OCI-LY7 (cell line): ENCODE results near the gene PXDC1. TPM values are rescaled to one million over a fixed set of nuclear protein-coding genes. Genes with fewer than 3 reads are reported as not detected.

Experiments
- BruUV-seq: library from RNA; stranded (reverse); fragments of 400-500 nt; replicated peaks from 2 replicates; lab custom pipeline; 2021; lab: Mats Ljungman, UMichigan
- CTCF ChIA-PET: fragments of 300-600 bp; sonication (Branson Sonifier 250); formaldehyde crosslinking; loops from one replicate; lab custom pipeline; 2022; ENCODE audit warnings: antibody characterized with exemption; ENCODE audit not compliant: unreplicated experiment; lab: Charles Lee
- POLR2A ChIA-PET: fragments of 300-600 bp; sonication (Branson Sonifier 250); formaldehyde crosslinking; loops from one replicate; lab custom pipeline; 2022; ENCODE audit warnings: antibody characterized with exemption; lab: Charles Lee
- DNase-seq: peaks from one replicate; pipeline ENCODE4 v3.0.0-alpha.2; 2015; ENCODE audit warnings: low spot score
- H2AFZ ChIP-seq: fragments of 200-600 bp; sonication (generic), shearing (Covaris generic); 2 replicates; pipeline ENCODE4 v1.6.1; 2014; ENCODE audit warnings: mild to moderate bottlenecking, antibody characterized with exemption, low read length, moderate library complexity
- H3K27ac ChIP-seq: fragments of 200-600 bp; sonication (generic); 2 replicates; pipeline ENCODE4 v1.5.1; 2014; ENCODE audit warnings: mixed run types, low read depth, mild to moderate bottlenecking, moderate library complexity, low read length, inconsistent platforms; ENCODE audit not compliant: poor library complexity, severe bottlenecking
- H3K36me3 ChIP-seq: fragments of 200-600 bp; sonication (generic); 2 replicates; pipeline ENCODE4 v1.6.1; 2014; ENCODE audit warnings: mild to moderate bottlenecking, antibody characterized with exemption, low read length, moderate library complexity, mixed read lengths; ENCODE audit not compliant: insufficient read depth
- H3K4me1 ChIP-seq: fragments of 200-600 bp; sonication (generic); 2 replicates; pipeline ENCODE4 v1.5.1; 2014; ENCODE audit warnings: mild to moderate bottlenecking, low read length; ENCODE audit not compliant: insufficient read depth, poor library complexity, severe bottlenecking
- H3K4me2 ChIP-seq: fragments of 200-600 bp; sonication (generic); 2 replicates; pipeline ENCODE4 v1.6.1; 2014; ENCODE audit warnings: mild to moderate bottlenecking, low read length
- H3K4me3 ChIP-seq: fragments of 200-600 bp; sonication (generic); 2 replicates; pipeline ENCODE4 v1.5.1; 2014; ENCODE audit warnings: mild to moderate bottlenecking, low read depth, low read length; ENCODE audit not compliant: poor library complexity, severe bottlenecking
- H3K79me2 ChIP-seq: fragments of 200-600 bp; sonication (generic); 2 replicates; pipeline ENCODE4 v1.6.1; 2016; ENCODE audit warnings: low read depth, mild to moderate bottlenecking, low read length, moderate library complexity, mixed read lengths; ENCODE audit not compliant: insufficient read depth
- H3K9me2 ChIP-seq: fragments of 200-600 bp; sonication (generic); 2 replicates; pipeline ENCODE4 v1.6.1; 2016; ENCODE audit warnings: mild to moderate bottlenecking, low read length, mixed read lengths; ENCODE audit not compliant: insufficient read depth
- H3K9me3 ChIP-seq: fragments of 200-600 bp; sonication (generic); 2 replicates; pipeline ENCODE4 v1.6.1; 2014; ENCODE audit warnings: mild to moderate bottlenecking, mixed run types, low read length, mixed read lengths
- H4K20me1 ChIP-seq: fragments of 200-600 bp; sonication (generic); 2 replicates; pipeline ENCODE4 v1.6.1; 2014; ENCODE audit warnings: mild to moderate bottlenecking, antibody characterized with exemption, low read length, moderate library complexity, mixed read lengths; ENCODE audit not compliant: insufficient read depth
- EZH2phosphoT487 ChIP-seq: fragments of 200-600 bp; sonication (generic); IDR thresholded peaks from 2 replicates; pipeline ENCODE4 v1.6.1; 2018; ENCODE audit warnings: low read depth, borderline replicate concordance, mild to moderate bottlenecking, mixed run types, antibody characterized with exemption, low read length, moderate library complexity, mixed read lengths
- intact Hi-C: fragments of 100-400 bp; cut with micrococcal nuclease; formaldehyde crosslinking; loops from one replicate; pipeline ENCODE4 v1.10.0; 2022; ENCODE audit not compliant: unreplicated experiment
- total RNA-seq, 2 experiments: library from RNA; depleted of rRNA in 1 of 2; stranded (reverse); fragments of >200 nt in 1 of 2; shearing (Covaris generic) in 1 of 2; gene quantifications; 2 replicates each; pipeline ENCODE4 v1.2.3, GENCODE V29; 2014 to 2022
- TF ChIP-seq, protein P1 (sequence below): fragments of 200-600 bp; sonication (generic); conservative IDR thresholded peaks from 2 replicates; pipeline ENCODE4 v1.5.1; 2014; ENCODE audit warnings: mild to moderate bottlenecking, antibody characterized with exemption, low read length, moderate library complexity, mixed read lengths

Gene PXDC1
- total RNA-seq, 2 experiments from 2014 or later = not detected

DNA sequence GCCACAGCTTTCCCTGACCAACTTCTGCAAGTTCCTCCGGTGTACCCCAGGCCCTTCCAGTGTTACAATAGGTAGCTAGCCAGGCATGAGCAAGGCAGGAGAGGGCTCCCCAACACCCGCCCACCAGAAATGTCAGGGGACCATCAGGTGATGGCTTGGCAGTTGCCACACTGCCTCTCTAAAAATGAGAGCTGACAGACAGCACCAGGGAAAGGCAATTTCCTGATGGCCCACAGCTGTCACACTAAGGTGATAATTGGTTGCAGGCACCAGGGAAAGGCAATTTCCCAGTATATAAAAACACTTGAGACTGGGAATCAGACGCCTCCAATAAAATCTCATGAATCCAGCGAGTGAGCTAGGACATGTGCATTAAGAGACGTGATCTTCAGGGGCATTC lies 49.9 kb downstream of the PXDC1 start:
- no peaks in the 10 kb centered on the region for H3K4me1 ChIP-seq
- DNase-seq = no peak
- H3K9me2 ChIP-seq = no peaks in the 10 kb centered on the region
- ChIA-PET POLR2A (no interaction called here), CTCF (no interaction called here)
- no peak overlapping the region for H3K4me3 ChIP-seq
- no TSS peak for BruUV-seq
- H3K4me2 ChIP-seq = no peak overlapping the region
- no peaks in the 10 kb centered on the region for H3K36me3 ChIP-seq
- no peaks in the 10 kb centered on the region for H3K9me3 ChIP-seq
- no peak overlapping the region for H3K27ac ChIP-seq
- H3K79me2 ChIP-seq = no peaks in the 10 kb centered on the region
- TF ChIP-seq EZH2phosphoT487 = no peak
- TF ChIP-seq, protein P1, sequence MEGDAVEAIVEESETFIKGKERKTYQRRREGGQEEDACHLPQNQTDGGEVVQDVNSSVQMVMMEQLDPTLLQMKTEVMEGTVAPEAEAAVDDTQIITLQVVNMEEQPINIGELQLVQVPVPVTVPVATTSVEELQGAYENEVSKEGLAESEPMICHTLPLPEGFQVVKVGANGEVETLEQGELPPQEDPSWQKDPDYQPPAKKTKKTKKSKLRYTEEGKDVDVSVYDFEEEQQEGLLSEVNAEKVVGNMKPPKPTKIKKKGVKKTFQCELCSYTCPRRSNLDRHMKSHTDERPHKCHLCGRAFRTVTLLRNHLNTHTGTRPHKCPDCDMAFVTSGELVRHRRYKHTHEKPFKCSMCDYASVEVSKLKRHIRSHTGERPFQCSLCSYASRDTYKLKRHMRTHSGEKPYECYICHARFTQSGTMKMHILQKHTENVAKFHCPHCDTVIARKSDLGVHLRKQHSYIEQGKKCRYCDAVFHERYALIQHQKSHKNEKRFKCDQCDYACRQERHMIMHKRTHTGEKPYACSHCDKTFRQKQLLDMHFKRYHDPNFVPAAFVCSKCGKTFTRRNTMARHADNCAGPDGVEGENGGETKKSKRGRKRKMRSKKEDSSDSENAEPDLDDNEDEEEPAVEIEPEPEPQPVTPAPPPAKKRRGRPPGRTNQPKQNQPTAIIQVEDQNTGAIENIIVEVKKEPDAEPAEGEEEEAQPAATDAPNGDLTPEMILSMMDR = no peak
- no peaks in the 10 kb centered on the region for H4K20me1 ChIP-seq
- intact Hi-C loops = no loop called here
- H2AFZ ChIP-seq = no peak overlapping the region

DNA sequence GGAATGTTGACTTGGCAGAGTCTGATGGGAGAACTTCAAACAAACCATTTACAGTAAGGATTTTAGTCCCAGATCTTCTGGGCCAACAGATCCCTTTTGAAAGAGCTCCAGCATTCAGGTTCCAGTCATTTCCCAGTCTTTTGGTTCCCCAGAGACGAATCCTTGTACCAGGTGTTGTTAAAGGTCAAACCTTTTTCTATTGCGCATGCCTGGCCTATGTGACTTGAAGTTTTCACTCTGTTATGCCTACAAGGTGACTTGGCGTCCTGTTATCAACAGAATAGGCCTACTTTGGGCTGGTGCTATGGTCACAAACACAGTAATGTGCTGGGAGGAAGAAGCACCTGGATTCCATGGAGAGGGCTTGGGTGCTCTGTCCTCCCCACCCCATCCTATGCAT lies 52.3 kb downstream of the PXDC1 start:
- no peak overlapping the region for H3K27ac ChIP-seq
- no peak overlapping the region for H2AFZ ChIP-seq
- no peaks in the 10 kb centered on the region for H3K36me3 ChIP-seq
- POLR2A ChIA-PET = interaction anchor here (0.7 kb wide), 1 partner anchor 13 kb away, joined by 3 read pairs; no protein-coding TSS in a partner anchor
- H3K4me3 ChIP-seq = no peak overlapping the region
- H3K4me2 ChIP-seq = no peak overlapping the region
- no peaks in the 10 kb centered on the region for H3K9me2 ChIP-seq
- H3K4me1 ChIP-seq = no peaks in the 10 kb centered on the region
- no TSS peak for BruUV-seq
- H4K20me1 ChIP-seq = no peaks in the 10 kb centered on the region
- no peaks in the 10 kb centered on the region for H3K9me3 ChIP-seq
- no peak for TF ChIP-seq EZH2phosphoT487
- TF ChIP-seq, protein P1 = no peak
- CTCF ChIA-PET = no interaction called here
- no peaks in the 10 kb centered on the region for H3K79me2 ChIP-seq
- no peak for DNase-seq
- intact Hi-C loops = no loop called here

DNA sequence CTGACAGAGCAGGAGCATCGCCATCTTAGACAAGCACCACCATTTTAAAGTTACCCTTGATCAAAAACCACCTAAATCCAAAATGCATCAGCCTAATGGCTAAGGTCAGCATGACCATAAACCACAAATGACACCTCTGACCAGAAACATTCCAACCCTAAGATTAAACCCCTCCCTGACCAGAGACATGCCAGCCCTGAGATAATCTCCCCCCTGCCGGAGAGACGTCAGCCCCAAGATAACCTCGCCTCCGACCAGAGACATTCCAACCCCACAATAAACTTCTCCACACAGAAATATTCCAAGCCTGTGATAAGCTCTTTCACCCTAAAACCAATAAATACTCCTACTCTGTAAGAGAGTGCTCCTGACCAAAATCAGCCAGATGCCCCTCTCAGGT lies 53.5 kb downstream of the PXDC1 start:
- Histone ChIP-seq H3K9me2 (no peaks in the 10 kb centered on the region), H3K9me3 (no peaks in the 10 kb centered on the region), H3K4me3 (no peak overlapping the region), H3K36me3 (no peaks in the 10 kb centered on the region), H3K79me2 (no peaks in the 10 kb centered on the region), H4K20me1 (no peaks in the 10 kb centered on the region), H2AFZ (no peak overlapping the region), H3K4me2 (no peak overlapping the region), H3K4me1 (no peaks in the 10 kb centered on the region), H3K27ac (no peak overlapping the region)
- ChIA-PET CTCF (no interaction called here), POLR2A (interaction anchor here (0.5 kb wide), 1 partner anchor 253 kb away, joined by 4 read pairs; no protein-coding TSS in a partner anchor)
- no TSS peak for BruUV-seq
- intact Hi-C loops = no loop called here
- no peak for TF ChIP-seq EZH2phosphoT487
- TF ChIP-seq, protein P1 = no peak
- no peak for DNase-seq
